ENCODE data around the gene FBXL17. TPM values are rescaled to one million over a fixed set of nuclear protein-coding genes. Genes with fewer than 3 reads are reported as not detected.
"Not testable (repeated sequence)": the region's sequence is repeated elsewhere in the genome, so short reads cannot be mapped to it uniquely, and the experiment has no call there.

FBXL17 gene
- total RNA-seq, 1 donor from 2014 or later, result 17.6 TPM

GRCh38 chr5:108278285-108279240 lies 103.3 kb downstream of the FBXL17 start:
- DNase-seq (ENCODE audit: extremely low spot score, unreplicated experiment), result no peak
- H3K36me3 Mint-ChIP-seq (ENCODE audit: unreplicated experiment), result peaks cover 19% of the 10 kb centered on the region
- H3K4me1 Mint-ChIP-seq (ENCODE audit: unreplicated experiment), result peaks cover 22% of the 10 kb centered on the region
- TF ChIP-seq, protein P1, sequence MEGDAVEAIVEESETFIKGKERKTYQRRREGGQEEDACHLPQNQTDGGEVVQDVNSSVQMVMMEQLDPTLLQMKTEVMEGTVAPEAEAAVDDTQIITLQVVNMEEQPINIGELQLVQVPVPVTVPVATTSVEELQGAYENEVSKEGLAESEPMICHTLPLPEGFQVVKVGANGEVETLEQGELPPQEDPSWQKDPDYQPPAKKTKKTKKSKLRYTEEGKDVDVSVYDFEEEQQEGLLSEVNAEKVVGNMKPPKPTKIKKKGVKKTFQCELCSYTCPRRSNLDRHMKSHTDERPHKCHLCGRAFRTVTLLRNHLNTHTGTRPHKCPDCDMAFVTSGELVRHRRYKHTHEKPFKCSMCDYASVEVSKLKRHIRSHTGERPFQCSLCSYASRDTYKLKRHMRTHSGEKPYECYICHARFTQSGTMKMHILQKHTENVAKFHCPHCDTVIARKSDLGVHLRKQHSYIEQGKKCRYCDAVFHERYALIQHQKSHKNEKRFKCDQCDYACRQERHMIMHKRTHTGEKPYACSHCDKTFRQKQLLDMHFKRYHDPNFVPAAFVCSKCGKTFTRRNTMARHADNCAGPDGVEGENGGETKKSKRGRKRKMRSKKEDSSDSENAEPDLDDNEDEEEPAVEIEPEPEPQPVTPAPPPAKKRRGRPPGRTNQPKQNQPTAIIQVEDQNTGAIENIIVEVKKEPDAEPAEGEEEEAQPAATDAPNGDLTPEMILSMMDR (IDR thresholded peaks at IDR 0.05), result no peak
- peaks cover 25% of the 10 kb centered on the region for H3K9me3 Mint-ChIP-seq (ENCODE audit: unreplicated experiment)
- H3K27me3 Mint-ChIP-seq (ENCODE audit: unreplicated experiment), result no peaks in the 10 kb centered on the region
- no peak overlapping the region for H3K27ac Mint-ChIP-seq (ENCODE audit: unreplicated experiment)
- no peak overlapping the region for H3K4me3 Mint-ChIP-seq (ENCODE audit: unreplicated experiment)

GRCh38 chr5:108276187-108277050 lies 105.5 kb downstream of the FBXL17 start:
- Mint-ChIP-seq H3K9me3 (ENCODE audit: unreplicated experiment) (peaks cover 8% of the 10 kb centered on the region), H3K4me1 (ENCODE audit: unreplicated experiment) (peaks cover 22% of the 10 kb centered on the region), H3K36me3 (ENCODE audit: unreplicated experiment) (peaks cover 6% of the 10 kb centered on the region), H3K27ac (ENCODE audit: unreplicated experiment) (no peak overlapping the region), H3K4me3 (ENCODE audit: unreplicated experiment) (no peak overlapping the region), H3K27me3 (ENCODE audit: unreplicated experiment) (no peaks in the 10 kb centered on the region)
- TF ChIP-seq, protein P1 (IDR thresholded peaks at IDR 0.05), result no peak
- DNase-seq (ENCODE audit: extremely low spot score, unreplicated experiment), result no peak

DNA sequence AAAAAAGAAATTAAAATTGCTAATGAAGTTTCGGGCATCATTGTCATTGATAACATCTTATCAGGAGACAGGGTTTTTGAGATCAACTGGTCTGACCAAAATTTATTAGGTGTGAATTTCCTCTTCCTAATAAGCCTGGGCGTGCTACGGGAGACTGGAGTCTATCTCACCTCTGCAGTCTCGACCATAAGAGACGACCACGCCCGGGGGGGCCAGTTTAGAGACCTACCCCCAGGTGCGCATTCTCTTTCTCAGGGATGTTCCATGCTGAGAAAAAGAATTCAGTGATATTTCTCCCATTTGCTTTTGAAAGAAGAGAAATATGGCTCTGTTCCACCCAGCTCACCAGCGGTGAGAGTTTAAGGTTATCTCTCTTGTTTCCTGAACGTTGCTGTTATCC lies 107.8 kb downstream of the FBXL17 start:
- not testable (repeated sequence) for DNase-seq (ENCODE audit: extremely low spot score, unreplicated experiment); H3K27me3 Mint-ChIP-seq (ENCODE audit: unreplicated experiment); H3K36me3 Mint-ChIP-seq (ENCODE audit: unreplicated experiment); H3K4me1 Mint-ChIP-seq (ENCODE audit: unreplicated experiment); H3K4me3 Mint-ChIP-seq (ENCODE audit: unreplicated experiment); H3K9me3 Mint-ChIP-seq (ENCODE audit: unreplicated experiment); H3K27ac Mint-ChIP-seq (ENCODE audit: unreplicated experiment)

- Mint-ChIP-seq H3K9me3 (ENCODE audit: unreplicated experiment) (no peaks in the 10 kb centered on the region), H3K27ac (ENCODE audit: unreplicated experiment) (no peak overlapping the region), H3K4me3 (ENCODE audit: unreplicated experiment) (no peak overlapping the region), H3K36me3 (ENCODE audit: unreplicated experiment) (peaks cover 2% of the 10 kb centered on the region), H3K4me1 (ENCODE audit: unreplicated experiment) (no peaks in the 10 kb centered on the region), H3K27me3 (ENCODE audit: unreplicated experiment) (no peaks in the 10 kb centered on the region)
- TF ChIP-seq, protein P1 (IDR thresholded peaks at IDR 0.05), result no peak
- no peak for DNase-seq (ENCODE audit: extremely low spot score, unreplicated experiment)
Measured at GRCh38 chr5:108271127-108271526, 110.8 kb downstream of the FBXL17 start.

GRCh38 chr5:108266242-108266641 lies 115.7 kb downstream of the FBXL17 start:
- Mint-ChIP-seq H3K36me3 (ENCODE audit: unreplicated experiment) (no peaks in the 10 kb centered on the region), H3K9me3 (ENCODE audit: unreplicated experiment) (no peaks in the 10 kb centered on the region), H3K4me1 (ENCODE audit: unreplicated experiment) (no peaks in the 10 kb centered on the region), H3K27ac (ENCODE audit: unreplicated experiment) (no peak overlapping the region), H3K27me3 (ENCODE audit: unreplicated experiment) (no peaks in the 10 kb centered on the region), H3K4me3 (ENCODE audit: unreplicated experiment) (no peak overlapping the region)
- no peak for DNase-seq (ENCODE audit: extremely low spot score, unreplicated experiment)
- TF ChIP-seq, protein P1 (IDR thresholded peaks at IDR 0.05), result no peak

All from osteocyte (in vitro differentiated cells).